ENCODE data around the gene TSPYL6. TPM values are rescaled to one million over a fixed set of nuclear protein-coding genes. Genes with fewer than 3 reads are reported as not detected.

Gene TSPYL6
- total and polyA plus RNA-seq, 12 donors = 0.11 TPM; not detected in 11

DNA sequence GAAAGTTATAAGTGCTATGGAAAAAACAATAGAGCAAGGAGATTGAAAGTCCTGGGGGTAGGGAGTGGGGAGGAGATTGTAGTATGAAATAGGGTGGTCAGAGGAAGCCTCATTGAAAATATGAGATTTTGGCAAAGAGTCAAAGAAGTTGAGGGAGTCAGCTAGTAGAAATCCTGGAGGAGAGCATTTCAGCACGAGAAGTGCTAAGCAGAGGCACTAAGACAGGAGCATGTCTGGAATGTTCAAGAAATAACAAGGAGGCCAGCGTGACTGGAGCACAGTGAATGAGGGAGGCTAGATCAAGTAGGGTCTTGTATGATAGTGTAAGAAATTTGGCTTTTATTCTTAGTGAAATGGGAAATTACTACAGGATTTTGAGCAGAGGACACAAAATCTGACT is 2.1 kb upstream of the TSPYL6 start:
- no peaks in the 10 kb centered on the region for H3K9me3 ChIP-seq (replicated peaks in 1 of 3)
- TF ChIP-seq, protein P1, sequence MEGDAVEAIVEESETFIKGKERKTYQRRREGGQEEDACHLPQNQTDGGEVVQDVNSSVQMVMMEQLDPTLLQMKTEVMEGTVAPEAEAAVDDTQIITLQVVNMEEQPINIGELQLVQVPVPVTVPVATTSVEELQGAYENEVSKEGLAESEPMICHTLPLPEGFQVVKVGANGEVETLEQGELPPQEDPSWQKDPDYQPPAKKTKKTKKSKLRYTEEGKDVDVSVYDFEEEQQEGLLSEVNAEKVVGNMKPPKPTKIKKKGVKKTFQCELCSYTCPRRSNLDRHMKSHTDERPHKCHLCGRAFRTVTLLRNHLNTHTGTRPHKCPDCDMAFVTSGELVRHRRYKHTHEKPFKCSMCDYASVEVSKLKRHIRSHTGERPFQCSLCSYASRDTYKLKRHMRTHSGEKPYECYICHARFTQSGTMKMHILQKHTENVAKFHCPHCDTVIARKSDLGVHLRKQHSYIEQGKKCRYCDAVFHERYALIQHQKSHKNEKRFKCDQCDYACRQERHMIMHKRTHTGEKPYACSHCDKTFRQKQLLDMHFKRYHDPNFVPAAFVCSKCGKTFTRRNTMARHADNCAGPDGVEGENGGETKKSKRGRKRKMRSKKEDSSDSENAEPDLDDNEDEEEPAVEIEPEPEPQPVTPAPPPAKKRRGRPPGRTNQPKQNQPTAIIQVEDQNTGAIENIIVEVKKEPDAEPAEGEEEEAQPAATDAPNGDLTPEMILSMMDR (IDR thresholded peaks at IDR 0.05) = no peak
- no peak for TF ChIP-seq POLR2A (IDR thresholded peaks at IDR 0.05)
- intact Hi-C loops (cut with DNase I) = no loop called here
- no peak for DNase-seq
- no peak overlapping the region for H3K27ac ChIP-seq
- H3K4me1 ChIP-seq (replicated peaks in 1 of 2) = no peaks in the 10 kb centered on the region
- WGBS, 4 donors = 83 to 88% (median 84%) methylated on average over 2 of the region's 2 CpGs
- no peak overlapping the region for H3K4me3 ChIP-seq
- H3K27me3 ChIP-seq = no peaks in the 10 kb centered on the region
- H3K36me3 ChIP-seq (replicated peaks in 1 of 2) = no peaks in the 10 kb centered on the region

DNA sequence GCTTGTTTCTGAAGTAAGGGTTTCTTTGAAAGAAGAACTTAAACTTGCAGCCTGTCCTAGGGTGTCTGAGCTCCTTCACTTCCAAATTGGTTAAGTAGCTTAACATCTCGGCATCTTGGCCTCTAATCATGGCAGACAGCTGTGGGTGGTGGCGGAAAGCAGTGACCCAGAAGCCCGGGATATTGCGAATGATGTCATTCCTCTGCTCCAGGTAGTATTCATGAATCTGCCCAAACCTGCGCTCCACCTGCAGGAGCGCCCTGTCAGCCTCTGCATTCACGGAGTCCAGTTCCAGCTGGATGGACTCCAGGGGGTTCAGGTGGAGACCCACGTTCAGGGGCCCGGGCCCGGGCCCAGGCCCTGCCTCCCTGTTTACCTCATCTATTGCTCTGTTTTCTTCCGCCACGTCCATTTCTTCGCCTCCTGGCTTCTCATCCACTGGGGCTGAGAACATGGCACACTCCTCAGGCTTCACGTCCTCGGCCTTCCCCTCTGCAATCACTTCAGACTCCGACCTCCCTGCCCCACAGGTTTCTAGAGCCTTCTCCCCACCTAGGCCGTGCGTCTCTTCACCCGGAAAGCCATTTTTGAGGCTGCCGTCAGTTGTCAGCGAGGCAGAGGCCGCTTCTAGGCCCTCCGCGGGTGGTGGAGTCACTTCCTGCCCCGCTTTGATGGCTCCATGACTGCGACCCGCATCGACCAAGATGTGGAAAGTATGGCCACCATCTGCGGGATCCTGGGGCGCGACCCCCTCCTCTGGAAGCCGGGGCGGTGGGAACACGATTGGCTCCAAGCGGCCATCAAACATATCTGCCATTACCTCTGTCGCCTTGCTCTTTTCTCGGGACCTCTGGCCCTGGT is 569 bp downstream of the TSPYL6 start:
- intact Hi-C loops (cut with DNase I) = no loop called here
- no peak overlapping the region for H3K27ac ChIP-seq
- H3K36me3 ChIP-seq (replicated peaks in 1 of 2) = no peaks in the 10 kb centered on the region
- H3K4me1 ChIP-seq (replicated peaks in 1 of 2) = no peaks in the 10 kb centered on the region
- H3K4me3 ChIP-seq = no peak overlapping the region
- H3K27me3 ChIP-seq = no peaks in the 10 kb centered on the region
- TF ChIP-seq POLR2A (IDR thresholded peaks at IDR 0.05) = no peak
- TF ChIP-seq, protein P1 (IDR thresholded peaks at IDR 0.05) = no peak
- no peaks in the 10 kb centered on the region for H3K9me3 ChIP-seq (replicated peaks in 1 of 3)
- no peak for DNase-seq
- 92 to 96% (median 95%) methylated on average over 26 to 37 of the region's 37 CpGs for WGBS, 4 donors

DNA sequence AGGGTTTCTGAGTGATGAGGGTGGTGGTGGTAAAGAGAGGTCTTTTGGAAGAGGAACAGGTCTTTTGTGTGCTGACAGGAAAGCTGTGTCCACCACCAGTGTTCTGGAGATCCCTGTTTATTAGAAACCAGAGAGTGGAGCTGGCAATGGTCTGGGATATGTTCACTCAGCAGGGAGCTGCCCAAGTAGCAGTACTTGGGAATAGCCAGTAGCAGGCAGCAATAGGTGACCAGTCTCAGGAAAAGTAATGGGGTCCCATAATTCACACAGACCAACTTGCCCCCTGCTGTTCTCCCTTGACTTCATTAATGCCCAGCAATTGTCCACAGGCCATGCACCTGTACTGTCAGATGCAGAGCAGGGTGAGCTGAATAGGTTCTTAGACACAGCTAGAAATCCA is 1.8 kb downstream of the TSPYL6 start:
- intact Hi-C loops (cut with DNase I) = no loop called here

DNA sequence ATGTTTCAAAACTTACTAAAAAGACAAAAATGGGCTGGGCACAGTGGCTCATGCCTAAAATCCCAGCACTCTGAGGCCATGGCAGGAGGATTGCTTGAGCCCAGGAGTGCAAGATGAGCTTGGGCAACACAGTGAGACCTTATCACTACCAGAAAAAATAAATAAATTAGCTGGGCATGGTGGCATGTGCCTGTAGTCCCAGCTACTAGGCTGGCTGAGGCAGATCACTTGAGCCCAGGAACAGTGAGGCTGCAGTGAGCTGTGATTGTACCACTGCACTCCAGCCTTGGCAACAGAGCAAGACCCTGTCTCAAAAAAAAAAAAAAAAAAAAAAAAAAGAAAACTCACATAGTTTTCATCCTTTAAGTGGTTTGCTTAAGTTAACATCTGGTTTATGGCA is 6.4 kb downstream of the TSPYL6 start:
- TF ChIP-seq POLR2A (IDR thresholded peaks at IDR 0.05) = no peak
- TF ChIP-seq, protein P1 (IDR thresholded peaks at IDR 0.05) = no peak
- DNase-seq = no peak

More for the DNA sequence above, 1.8 kb downstream of the TSPYL6 start:
- no peak for TF ChIP-seq POLR2A (IDR thresholded peaks at IDR 0.05)
- TF ChIP-seq, protein P1 (IDR thresholded peaks at IDR 0.05) = no peak
- no peak overlapping the region for H3K4me3 ChIP-seq
- no peaks in the 10 kb centered on the region for H3K36me3 ChIP-seq (replicated peaks in 1 of 2)
- no peak overlapping the region for H3K27ac ChIP-seq
- H3K9me3 ChIP-seq (replicated peaks in 1 of 3) = no peaks in the 10 kb centered on the region
- no peak for DNase-seq
- no peaks in the 10 kb centered on the region for H3K4me1 ChIP-seq (replicated peaks in 1 of 2)
- H3K27me3 ChIP-seq = no peaks in the 10 kb centered on the region

More for the DNA sequence above, 6.4 kb downstream of the TSPYL6 start:
- Histone ChIP-seq H3K27ac (no peak overlapping the region), H3K9me3 (replicated peaks in 1 of 3) (no peaks in the 10 kb centered on the region), H3K4me3 (no peak overlapping the region), H3K36me3 (replicated peaks in 1 of 2) (no peaks in the 10 kb centered on the region), H3K27me3 (no peaks in the 10 kb centered on the region), H3K4me1 (replicated peaks in 1 of 2) (no peaks in the 10 kb centered on the region)
- intact Hi-C loops (cut with DNase I) = no loop called here
